Germinal center (tissue), 1 donor: Measurements from ENCODE around the gene PTGER3.
A peak's percentile ranks its signal among the peaks of the same experiment; 100 is the strongest.

Source experiments
- DNase-seq: peaks from one replicate; pipeline ENCODE4 v3.0.0; 2012; ENCODE audit warnings: mixed read lengths, low spot score

The PTGER3 gene

GRCh38 chr1:71049951-71050598, 2.5 kb upstream of the PTGER3 start:
- peak; percentile 47 for DNase-seq

GRCh38 chr1:71046891-71047634, 553 bp downstream of the PTGER3 start:
- peak; percentile 6 for DNase-seq

- DNase-seq: no peak
These were observed 2.1 kb downstream of the PTGER3 start for GRCh38 chr1:71045463-71046028.

GRCh38 chr1:71044833-71045232, 2.8 kb downstream of the PTGER3 start:
- DNase-seq: no peak

- DNase-seq: no peak
These were observed 4.6 kb downstream of the PTGER3 start for GRCh38 chr1:71043065-71043464.

GRCh38 chr1:71041806-71042205, 5.8 kb downstream of the PTGER3 start:
- DNase-seq: no peak

DNA sequence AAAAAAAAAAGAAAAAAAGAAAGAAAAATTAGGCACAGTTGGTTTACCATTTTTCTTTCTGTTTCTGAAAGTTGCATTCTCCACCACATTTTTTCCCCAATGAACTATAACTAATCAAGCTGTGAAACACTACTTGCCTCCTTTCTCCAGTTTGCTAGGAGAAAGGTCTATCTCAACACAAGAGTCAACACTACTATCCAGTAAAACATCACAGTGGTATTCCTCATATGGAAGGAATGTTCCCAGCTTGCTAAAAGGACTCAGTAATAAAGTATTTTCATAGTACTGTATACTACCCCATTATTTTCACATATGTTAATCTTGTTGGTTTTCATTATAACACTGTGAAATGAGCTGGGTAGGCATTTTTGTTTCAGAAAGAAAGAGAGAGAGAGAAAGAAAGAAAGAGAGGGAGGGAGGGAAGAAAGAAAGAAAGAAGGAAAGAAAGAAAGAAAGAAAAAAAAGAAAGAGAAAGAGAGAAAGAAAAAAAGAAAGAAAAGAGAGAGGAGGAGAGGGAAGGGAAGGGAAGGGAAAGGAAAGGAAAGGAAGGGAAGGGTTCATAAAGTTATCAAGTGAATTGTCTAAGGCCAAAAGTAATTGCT, 7.9 kb downstream of the PTGER3 start:
- DNase-seq: no peak

DNA sequence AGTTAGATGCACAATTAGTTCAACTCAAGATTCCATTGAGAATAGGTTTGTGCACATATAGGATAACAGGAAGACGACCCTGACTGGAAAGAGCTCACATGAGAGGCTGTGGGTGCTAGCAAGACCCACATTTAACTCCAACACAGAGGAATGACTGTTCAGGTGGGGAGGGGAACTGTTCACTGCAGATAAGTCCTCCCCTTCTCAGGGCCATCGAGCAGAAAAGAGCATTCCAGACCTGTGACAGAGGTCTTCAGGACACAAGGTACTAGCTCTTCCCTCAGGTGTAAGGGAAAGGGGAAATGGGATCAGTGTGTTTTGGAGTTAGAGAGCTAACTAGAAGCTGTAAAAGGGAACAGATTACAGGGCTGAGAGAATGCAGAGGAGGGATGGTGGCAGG, 8.7 kb downstream of the PTGER3 start:
- DNase-seq: no peak

- no peak for DNase-seq
These were observed 9.6 kb downstream of the PTGER3 start for GRCh38 chr1:71037829-71038620.

GRCh38 chr1:71037066-71037465, 10.6 kb downstream of the PTGER3 start:
- no peak for DNase-seq

GRCh38 chr1:71033136-71033535, 14.5 kb downstream of the PTGER3 start:
- no peak for DNase-seq

- DNase-seq: no peak
These were observed 16.2 kb downstream of the PTGER3 start for GRCh38 chr1:71031426-71031825.

DNA sequence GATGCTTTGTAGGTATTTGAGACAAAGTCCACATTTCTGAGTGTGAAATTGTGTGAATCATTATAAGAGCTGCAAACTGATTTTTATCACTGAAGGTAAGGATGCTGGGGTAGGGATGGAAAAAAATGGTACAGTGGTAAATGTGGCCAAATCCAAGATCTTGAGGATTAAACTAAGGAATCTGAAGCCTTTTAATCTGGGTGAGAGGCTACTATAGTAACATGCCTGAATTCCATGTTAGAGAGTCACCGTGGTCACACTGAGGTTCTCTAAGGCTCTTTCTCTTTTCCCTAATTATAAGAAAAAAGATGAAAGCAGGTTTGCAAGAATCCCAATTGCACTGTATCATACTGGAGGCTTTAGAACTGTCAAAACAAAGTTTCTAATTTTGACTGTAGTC, 17.6 kb downstream of the PTGER3 start:
- DNase-seq: no peak

DNA sequence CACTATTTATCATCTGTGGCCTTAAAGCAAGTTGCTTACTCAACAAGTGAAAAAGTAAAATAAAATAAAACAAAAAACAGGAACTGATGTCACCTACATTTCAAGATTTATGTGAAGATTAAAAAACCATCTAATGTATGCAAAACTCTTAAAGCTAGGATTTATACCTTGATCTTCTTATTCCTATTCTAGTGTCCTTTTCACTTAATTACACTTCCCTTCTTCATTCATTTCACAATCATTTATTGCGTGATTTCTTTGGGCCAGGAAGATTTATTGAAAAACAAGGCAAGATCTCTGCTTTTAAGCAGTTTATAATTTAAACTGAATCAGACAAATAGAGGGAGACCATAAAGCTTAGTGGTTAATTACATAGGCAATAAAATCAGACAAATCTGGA, 18.6 kb downstream of the PTGER3 start:
- DNase-seq: no peak

DNA sequence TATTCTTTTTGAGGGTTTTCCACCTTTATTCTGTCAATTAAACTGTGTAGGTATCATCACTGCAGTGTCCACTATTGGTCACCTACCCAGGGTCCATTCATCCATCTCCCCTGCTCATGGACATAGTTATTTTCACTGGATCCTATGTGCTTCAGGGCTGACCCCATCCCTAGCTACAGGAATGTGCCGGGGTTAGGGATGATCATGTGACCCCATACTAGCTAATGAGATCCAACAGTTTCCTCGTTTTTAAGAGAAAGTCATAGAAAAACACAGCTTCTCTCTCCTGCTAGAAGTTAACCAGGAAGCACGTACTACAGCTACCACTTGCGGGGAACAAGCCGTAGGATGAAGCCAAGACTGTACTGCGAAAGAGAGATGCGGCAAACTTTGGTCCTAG, 19.6 kb downstream of the PTGER3 start:
- DNase-seq: no peak

- no peak for DNase-seq
These were observed 21.5 kb downstream of the PTGER3 start for GRCh38 chr1:71026093-71026492.

DNA sequence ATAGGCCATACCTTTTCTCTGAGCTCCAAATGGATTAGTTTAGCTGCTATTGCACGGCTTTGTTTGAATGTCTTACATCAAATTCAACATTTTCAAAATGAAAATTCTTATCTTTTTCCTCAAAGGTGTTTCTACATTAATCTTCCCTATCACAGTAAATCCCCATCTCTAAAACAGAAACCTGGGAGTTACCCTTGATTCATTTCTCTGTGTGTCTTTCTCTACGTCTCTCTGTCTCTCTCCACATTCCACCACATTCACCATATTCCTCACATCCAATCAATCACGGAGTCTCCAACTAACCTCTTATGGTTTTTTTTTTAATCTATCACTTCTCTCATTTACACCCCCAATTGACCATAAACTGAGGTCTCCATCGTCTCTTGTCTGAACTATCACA, 24.1 kb downstream of the PTGER3 start:
- no peak for DNase-seq

GRCh38 chr1:71019233-71019969, 28.2 kb downstream of the PTGER3 start:
- DNase-seq: no peak

GRCh38 chr1:71018791-71019190, 28.8 kb downstream of the PTGER3 start:
- DNase-seq: no peak

DNA sequence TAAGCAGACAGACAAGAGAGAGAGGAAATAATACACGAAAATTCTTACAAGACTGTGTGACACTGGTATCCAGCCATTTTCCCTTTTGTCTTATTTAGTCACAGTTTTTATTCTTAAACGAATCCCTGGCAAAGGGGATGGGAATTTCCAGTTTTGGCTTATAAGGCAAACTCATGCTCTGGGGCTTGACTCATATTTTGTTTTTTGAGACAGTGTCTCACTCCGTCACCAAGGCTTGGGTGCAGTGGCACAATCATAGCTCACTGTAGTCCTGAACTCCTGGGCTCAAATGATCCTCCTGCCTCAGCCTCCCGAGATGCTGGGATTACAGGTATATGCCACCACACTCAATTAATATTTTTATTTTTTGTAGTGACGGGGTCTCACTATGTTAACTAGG, 31.9 kb downstream of the PTGER3 start:
- DNase-seq: no peak

DNA sequence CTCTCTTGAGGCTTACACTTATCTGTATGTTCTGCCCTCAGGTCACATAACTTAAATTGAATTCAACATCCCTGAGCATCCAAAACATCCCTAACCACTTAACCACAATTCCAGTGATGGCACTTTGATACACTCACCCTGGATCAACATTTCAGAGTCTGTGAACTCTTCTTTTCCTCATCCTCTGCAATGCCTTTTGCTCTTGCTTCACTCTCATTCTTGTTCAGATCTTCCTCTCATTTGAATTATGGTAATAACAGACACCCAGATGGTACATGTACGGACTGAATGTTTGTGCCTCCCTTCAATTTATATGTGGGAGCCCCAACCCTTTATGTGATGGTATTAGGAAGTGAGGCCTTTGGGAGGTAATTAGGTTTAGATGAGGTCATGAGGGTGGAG, 33.4 kb downstream of the PTGER3 start:
- no peak for DNase-seq
